ENCODE data around the gene HRH1. TPM values are rescaled to one million over a fixed set of nuclear protein-coding genes. Genes with fewer than 3 reads are reported as not detected.

The HRH1 gene
- total and polyA plus RNA-seq, 2 donors (not counting 3 experiments of a cell fraction or from before 2014, with no cell fraction given): 16.2 to 21.2 TPM

DNA sequence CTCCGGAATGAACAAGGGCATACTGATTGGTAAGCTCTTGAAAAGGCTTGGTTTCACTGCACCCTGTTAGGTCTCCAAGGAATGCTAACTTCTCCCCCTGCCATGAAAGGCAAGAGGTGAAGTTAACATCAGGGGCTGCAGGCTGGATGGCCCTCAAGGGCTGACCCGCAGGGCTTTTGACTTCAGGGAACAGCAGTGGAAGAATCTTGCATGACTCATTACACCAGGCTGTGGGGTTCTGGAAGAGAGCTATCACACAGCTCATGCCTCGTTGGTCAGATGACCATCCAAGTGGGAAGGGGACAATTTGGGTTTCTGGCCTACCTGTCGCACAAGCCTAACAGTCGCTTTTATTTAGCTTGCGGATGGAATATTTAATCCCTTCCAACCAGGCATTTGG, 94.3 kb downstream of the HRH1 start:
- POLR2A ChIA-PET: interaction anchor here (0.7 kb wide), 1 partner anchor 39 kb away, joined by 7 read pairs; no protein-coding TSS in a partner anchor
- no peak for FAIRE-seq

More for the DNA sequence above, 94.3 kb downstream of the HRH1 start:
- H2AFZ ChIP-seq (ENCODE audit: low read depth, low read length): no peak overlapping the region
- peaks cover 6% of the 10 kb centered on the region for H3K4me1 ChIP-seq (ENCODE audit: control insufficient read depth, extremely low read depth, insufficient read depth, low read length)
- no TSS peak for BruUV-seq (replicated peaks)
- H4K20me1 ChIP-seq (replicated peaks; ENCODE audit: control insufficient read depth, extremely low read depth, insufficient read depth, low read length): no peaks in the 10 kb centered on the region
- no peak overlapping the region for H3K4me2 ChIP-seq (ENCODE audit: insufficient read depth, low read length)
- TF ChIP-seq JUN (IDR thresholded peaks at IDR 0.05; ENCODE audit: borderline replicate concordance, insufficient read depth, insufficient read length, low read depth): no peak
- no peak for TF ChIP-seq MYC (IDR thresholded peaks at IDR 0.05; ENCODE audit: low read depth, low read length)
- no peak for TF ChIP-seq GATA2 (IDR thresholded peaks at IDR 0.05; ENCODE audit: insufficient read depth, insufficient read length, low read depth, low read length)
- TF ChIP-seq, protein P1, sequence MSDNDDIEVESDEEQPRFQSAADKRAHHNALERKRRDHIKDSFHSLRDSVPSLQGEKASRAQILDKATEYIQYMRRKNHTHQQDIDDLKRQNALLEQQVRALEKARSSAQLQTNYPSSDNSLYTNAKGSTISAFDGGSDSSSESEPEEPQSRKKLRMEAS (IDR thresholded peaks at IDR 0.05; ENCODE audit: insufficient read depth, insufficient read length): no peak
- TF ChIP-seq, protein P2, sequence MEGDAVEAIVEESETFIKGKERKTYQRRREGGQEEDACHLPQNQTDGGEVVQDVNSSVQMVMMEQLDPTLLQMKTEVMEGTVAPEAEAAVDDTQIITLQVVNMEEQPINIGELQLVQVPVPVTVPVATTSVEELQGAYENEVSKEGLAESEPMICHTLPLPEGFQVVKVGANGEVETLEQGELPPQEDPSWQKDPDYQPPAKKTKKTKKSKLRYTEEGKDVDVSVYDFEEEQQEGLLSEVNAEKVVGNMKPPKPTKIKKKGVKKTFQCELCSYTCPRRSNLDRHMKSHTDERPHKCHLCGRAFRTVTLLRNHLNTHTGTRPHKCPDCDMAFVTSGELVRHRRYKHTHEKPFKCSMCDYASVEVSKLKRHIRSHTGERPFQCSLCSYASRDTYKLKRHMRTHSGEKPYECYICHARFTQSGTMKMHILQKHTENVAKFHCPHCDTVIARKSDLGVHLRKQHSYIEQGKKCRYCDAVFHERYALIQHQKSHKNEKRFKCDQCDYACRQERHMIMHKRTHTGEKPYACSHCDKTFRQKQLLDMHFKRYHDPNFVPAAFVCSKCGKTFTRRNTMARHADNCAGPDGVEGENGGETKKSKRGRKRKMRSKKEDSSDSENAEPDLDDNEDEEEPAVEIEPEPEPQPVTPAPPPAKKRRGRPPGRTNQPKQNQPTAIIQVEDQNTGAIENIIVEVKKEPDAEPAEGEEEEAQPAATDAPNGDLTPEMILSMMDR (IDR thresholded peaks at IDR 0.05; ENCODE audit: extremely low read depth in 1 of 2, insufficient read depth in 1 of 2, low read depth in 1 of 2, low read length in 2 of 2): no peak
- no peak overlapping the region for H3K27ac ChIP-seq (ENCODE audit: insufficient read depth, low read depth, low read length)
- H3K9me3 ChIP-seq (replicated peaks; ENCODE audit: control insufficient read depth, insufficient read depth, low read length): no peaks in the 10 kb centered on the region
- dilution Hi-C loops (cut with MboI; ENCODE audit: extremely low pct_ligation_motif_present, low sequenced_read_pairs): no loop called here
- CTCF ChIA-PET: interaction anchor here (1.0 kb wide), 1 partner anchor 11 kb away, joined by 4 read pairs; no protein-coding TSS in a partner anchor
- H3K79me2 ChIP-seq (ENCODE audit: control insufficient read depth, insufficient read depth, low read length): peaks cover 19% of the 10 kb centered on the region
- no peaks in the 10 kb centered on the region for H3K9me1 ChIP-seq (replicated peaks; ENCODE audit: control insufficient read depth, extremely low read depth, insufficient read depth, low read length)
- DNase-seq (ENCODE audit: low read depth, low spot score): no peak
- no peak overlapping the region for H3K4me3 ChIP-seq (replicated peaks in 1 of 3; ENCODE audit: insufficient read depth in 1 of 3, low read depth in 1 of 3, low read length in 3 of 3)
- no peaks in the 10 kb centered on the region for H3K36me3 ChIP-seq (ENCODE audit: control insufficient read depth in 2 of 2, extremely low read depth in 1 of 2, insufficient read depth in 2 of 2, low read length in 2 of 2)
- no peak overlapping the region for H3K9ac ChIP-seq (replicated peaks; ENCODE audit: extremely low read depth, insufficient read depth, low read length)
- intact Hi-C loops (cut with micrococcal nuclease): no loop called here
- H3K27me3 ChIP-seq (ENCODE audit: control insufficient read depth in 2 of 2, insufficient read depth in 2 of 2, low read length in 2 of 2): no peaks in the 10 kb centered on the region
